GM19395 (cell line): Measurements from ENCODE around the gene MEF2C.

Experiments
- ATAC-seq: cut with Tn5 transposase; IDR thresholded peaks from one replicate; pipeline ENCODE4 v1.9.1; 2021; ENCODE audit warnings: mild to moderate bottlenecking, moderate library complexity; ENCODE audit not compliant: unreplicated experiment

Gene MEF2C

GRCh38 chr5:88833371-88834130, 49.4 kb downstream of the MEF2C start:
- ATAC-seq, result peak; percentile 51

- ATAC-seq, result no peak
Measured at GRCh38 chr5:88831816-88832215, 51.2 kb downstream of the MEF2C start.

- ATAC-seq, result peak; percentile 18
Measured at GRCh38 chr5:88830567-88830966, 52.4 kb downstream of the MEF2C start.

- no peak for ATAC-seq
Measured at GRCh38 chr5:88829775-88830174, 53.2 kb downstream of the MEF2C start.

- no peak for ATAC-seq
Measured at GRCh38 chr5:88829054-88829453, 53.9 kb downstream of the MEF2C start.

GRCh38 chr5:88827997-88828396, 55.0 kb downstream of the MEF2C start:
- no peak for ATAC-seq

- ATAC-seq, result peak; percentile 71
Measured at GRCh38 chr5:88826646-88827585, 56.1 kb downstream of the MEF2C start.

GRCh38 chr5:88825584-88826315, 57.2 kb downstream of the MEF2C start:
- no peak for ATAC-seq

GRCh38 chr5:88824892-88825583, 57.9 kb downstream of the MEF2C start:
- no peak for ATAC-seq

GRCh38 chr5:88824141-88824540, 58.8 kb downstream of the MEF2C start:
- ATAC-seq, result no peak

GRCh38 chr5:88823201-88823600, 59.8 kb downstream of the MEF2C start:
- ATAC-seq, result no peak

- no peak for ATAC-seq
Measured at GRCh38 chr5:88821161-88821560, 61.8 kb downstream of the MEF2C start.

- ATAC-seq, result no peak
Measured at GRCh38 chr5:88820581-88820980, 62.4 kb downstream of the MEF2C start.

GRCh38 chr5:88819301-88819999, 63.5 kb downstream of the MEF2C start:
- ATAC-seq, result peak; percentile 45

GRCh38 chr5:88818296-88818695, 64.7 kb downstream of the MEF2C start:
- ATAC-seq, result no peak

- no peak for ATAC-seq
Measured at GRCh38 chr5:88816195-88816594, 66.8 kb downstream of the MEF2C start.

GRCh38 chr5:88815050-88815789, 67.8 kb downstream of the MEF2C start:
- no peak for ATAC-seq

GRCh38 chr5:88813805-88814575, 69.0 kb downstream of the MEF2C start:
- ATAC-seq, result no peak

- ATAC-seq, result no peak
Measured at GRCh38 chr5:88813244-88813643, 69.7 kb downstream of the MEF2C start.
